Measurements from ENCODE around the gene TEX55.

- TF ChIP-seq, protein P1, sequence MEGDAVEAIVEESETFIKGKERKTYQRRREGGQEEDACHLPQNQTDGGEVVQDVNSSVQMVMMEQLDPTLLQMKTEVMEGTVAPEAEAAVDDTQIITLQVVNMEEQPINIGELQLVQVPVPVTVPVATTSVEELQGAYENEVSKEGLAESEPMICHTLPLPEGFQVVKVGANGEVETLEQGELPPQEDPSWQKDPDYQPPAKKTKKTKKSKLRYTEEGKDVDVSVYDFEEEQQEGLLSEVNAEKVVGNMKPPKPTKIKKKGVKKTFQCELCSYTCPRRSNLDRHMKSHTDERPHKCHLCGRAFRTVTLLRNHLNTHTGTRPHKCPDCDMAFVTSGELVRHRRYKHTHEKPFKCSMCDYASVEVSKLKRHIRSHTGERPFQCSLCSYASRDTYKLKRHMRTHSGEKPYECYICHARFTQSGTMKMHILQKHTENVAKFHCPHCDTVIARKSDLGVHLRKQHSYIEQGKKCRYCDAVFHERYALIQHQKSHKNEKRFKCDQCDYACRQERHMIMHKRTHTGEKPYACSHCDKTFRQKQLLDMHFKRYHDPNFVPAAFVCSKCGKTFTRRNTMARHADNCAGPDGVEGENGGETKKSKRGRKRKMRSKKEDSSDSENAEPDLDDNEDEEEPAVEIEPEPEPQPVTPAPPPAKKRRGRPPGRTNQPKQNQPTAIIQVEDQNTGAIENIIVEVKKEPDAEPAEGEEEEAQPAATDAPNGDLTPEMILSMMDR (IDR thresholded peaks at IDR 0.05): no peak
- TF ChIP-seq EP300 (IDR thresholded peaks at IDR 0.05): no peak
These were observed 20.6 kb upstream of the TEX55 start for GRCh38 chr3:119125342-119125741.
